ENCODE data around the gene TRABD2B. TPM values are rescaled to one million over a fixed set of nuclear protein-coding genes. Genes with fewer than 3 reads are reported as not detected.
A peak's percentile ranks its signal among the peaks of the same experiment; 100 is the strongest.

TRABD2B gene
- total and polyA plus RNA-seq, 2 of the 13 experiments (the other 11 are each of a cell fraction or from before 2014, with no cell fraction given): 0.04 TPM; not detected in 1

DNA sequence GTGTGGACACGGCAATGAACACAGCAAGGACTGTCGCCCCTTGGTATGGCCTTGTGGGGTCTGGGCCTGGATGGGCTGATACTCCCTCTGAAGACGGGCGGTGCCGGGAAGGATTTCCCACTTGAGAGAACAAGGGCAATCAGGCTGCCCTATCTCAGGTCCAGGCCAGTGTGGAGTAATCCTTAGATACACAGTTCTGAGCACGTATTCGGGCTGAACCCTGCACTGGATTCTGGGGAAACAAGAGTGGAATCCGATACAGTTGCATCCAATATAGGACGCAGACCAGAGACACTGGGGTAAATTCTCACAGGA, 177.7 kb downstream of the TRABD2B start (continued):
- TF ChIP-seq, protein P1, sequence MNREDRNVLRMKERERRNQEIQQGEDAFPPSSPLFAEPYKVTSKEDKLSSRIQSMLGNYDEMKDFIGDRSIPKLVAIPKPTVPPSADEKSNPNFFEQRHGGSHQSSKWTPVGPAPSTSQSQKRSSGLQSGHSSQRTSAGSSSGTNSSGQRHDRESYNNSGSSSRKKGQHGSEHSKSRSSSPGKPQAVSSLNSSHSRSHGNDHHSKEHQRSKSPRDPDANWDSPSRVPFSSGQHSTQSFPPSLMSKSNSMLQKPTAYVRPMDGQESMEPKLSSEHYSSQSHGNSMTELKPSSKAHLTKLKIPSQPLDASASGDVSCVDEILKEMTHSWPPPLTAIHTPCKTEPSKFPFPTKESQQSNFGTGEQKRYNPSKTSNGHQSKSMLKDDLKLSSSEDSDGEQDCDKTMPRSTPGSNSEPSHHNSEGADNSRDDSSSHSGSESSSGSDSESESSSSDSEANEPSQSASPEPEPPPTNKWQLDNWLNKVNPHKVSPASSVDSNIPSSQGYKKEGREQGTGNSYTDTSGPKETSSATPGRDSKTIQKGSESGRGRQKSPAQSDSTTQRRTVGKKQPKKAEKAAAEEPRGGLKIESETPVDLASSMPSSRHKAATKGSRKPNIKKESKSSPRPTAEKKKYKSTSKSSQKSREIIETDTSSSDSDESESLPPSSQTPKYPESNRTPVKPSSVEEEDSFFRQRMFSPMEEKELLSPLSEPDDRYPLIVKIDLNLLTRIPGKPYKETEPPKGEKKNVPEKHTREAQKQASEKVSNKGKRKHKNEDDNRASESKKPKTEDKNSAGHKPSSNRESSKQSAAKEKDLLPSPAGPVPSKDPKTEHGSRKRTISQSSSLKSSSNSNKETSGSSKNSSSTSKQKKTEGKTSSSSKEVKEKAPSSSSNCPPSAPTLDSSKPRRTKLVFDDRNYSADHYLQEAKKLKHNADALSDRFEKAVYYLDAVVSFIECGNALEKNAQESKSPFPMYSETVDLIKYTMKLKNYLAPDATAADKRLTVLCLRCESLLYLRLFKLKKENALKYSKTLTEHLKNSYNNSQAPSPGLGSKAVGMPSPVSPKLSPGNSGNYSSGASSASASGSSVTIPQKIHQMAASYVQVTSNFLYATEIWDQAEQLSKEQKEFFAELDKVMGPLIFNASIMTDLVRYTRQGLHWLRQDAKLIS (CRISPR knock-in tag; IDR thresholded peaks at IDR 0.05): no peak
- TF ChIP-seq ZSCAN9 (CRISPR knock-in tag; IDR thresholded peaks at IDR 0.05; ENCODE audit: borderline replicate concordance) (no peak), XRCC5 (optimal IDR thresholded peaks at IDR 0.05; ENCODE audit: low read length) (no peak), BRCA1 (CRISPR knock-in tag; IDR thresholded peaks at IDR 0.05) (no peak), ISL2 (CRISPR knock-in tag; IDR thresholded peaks at IDR 0.05) (peak; percentile 40; the same call in 1 of the 2 replicates), ZFP1 (CRISPR knock-in tag; IDR thresholded peaks at IDR 0.05) (peak; percentile 33; the same call in 1 of the 2 replicates), BRD4 (CRISPR knock-in tag; IDR thresholded peaks at IDR 0.05) (0 out of 2 replicates have a peak, but pooled peaks have one; percentile 57), ZSCAN31 (CRISPR knock-in tag; IDR thresholded peaks at IDR 0.05; ENCODE audit: low read depth) (peak; percentile 59; the same call in 1 of the 2 replicates), ZNF615 (CRISPR knock-in tag; IDR thresholded peaks at IDR 0.05; ENCODE audit: borderline replicate concordance) (no peak), ARNT2 (CRISPR knock-in tag; IDR thresholded peaks at IDR 0.05; ENCODE audit: low read depth) (peak; percentile 66; the same call in 1 of the 2 replicates), RCOR2 (CRISPR knock-in tag; IDR thresholded peaks at IDR 0.05) (peak; percentile 85), SMAD3 (CRISPR knock-in tag; IDR thresholded peaks at IDR 0.05) (no peak), STAG1 (CRISPR knock-in tag; IDR thresholded peaks at IDR 0.05) (peak; percentile 28), ZNF460 (CRISPR knock-in tag; IDR thresholded peaks at IDR 0.05; ENCODE audit: borderline replicate concordance) (no peak)
- TF ChIP-seq, protein P2, sequence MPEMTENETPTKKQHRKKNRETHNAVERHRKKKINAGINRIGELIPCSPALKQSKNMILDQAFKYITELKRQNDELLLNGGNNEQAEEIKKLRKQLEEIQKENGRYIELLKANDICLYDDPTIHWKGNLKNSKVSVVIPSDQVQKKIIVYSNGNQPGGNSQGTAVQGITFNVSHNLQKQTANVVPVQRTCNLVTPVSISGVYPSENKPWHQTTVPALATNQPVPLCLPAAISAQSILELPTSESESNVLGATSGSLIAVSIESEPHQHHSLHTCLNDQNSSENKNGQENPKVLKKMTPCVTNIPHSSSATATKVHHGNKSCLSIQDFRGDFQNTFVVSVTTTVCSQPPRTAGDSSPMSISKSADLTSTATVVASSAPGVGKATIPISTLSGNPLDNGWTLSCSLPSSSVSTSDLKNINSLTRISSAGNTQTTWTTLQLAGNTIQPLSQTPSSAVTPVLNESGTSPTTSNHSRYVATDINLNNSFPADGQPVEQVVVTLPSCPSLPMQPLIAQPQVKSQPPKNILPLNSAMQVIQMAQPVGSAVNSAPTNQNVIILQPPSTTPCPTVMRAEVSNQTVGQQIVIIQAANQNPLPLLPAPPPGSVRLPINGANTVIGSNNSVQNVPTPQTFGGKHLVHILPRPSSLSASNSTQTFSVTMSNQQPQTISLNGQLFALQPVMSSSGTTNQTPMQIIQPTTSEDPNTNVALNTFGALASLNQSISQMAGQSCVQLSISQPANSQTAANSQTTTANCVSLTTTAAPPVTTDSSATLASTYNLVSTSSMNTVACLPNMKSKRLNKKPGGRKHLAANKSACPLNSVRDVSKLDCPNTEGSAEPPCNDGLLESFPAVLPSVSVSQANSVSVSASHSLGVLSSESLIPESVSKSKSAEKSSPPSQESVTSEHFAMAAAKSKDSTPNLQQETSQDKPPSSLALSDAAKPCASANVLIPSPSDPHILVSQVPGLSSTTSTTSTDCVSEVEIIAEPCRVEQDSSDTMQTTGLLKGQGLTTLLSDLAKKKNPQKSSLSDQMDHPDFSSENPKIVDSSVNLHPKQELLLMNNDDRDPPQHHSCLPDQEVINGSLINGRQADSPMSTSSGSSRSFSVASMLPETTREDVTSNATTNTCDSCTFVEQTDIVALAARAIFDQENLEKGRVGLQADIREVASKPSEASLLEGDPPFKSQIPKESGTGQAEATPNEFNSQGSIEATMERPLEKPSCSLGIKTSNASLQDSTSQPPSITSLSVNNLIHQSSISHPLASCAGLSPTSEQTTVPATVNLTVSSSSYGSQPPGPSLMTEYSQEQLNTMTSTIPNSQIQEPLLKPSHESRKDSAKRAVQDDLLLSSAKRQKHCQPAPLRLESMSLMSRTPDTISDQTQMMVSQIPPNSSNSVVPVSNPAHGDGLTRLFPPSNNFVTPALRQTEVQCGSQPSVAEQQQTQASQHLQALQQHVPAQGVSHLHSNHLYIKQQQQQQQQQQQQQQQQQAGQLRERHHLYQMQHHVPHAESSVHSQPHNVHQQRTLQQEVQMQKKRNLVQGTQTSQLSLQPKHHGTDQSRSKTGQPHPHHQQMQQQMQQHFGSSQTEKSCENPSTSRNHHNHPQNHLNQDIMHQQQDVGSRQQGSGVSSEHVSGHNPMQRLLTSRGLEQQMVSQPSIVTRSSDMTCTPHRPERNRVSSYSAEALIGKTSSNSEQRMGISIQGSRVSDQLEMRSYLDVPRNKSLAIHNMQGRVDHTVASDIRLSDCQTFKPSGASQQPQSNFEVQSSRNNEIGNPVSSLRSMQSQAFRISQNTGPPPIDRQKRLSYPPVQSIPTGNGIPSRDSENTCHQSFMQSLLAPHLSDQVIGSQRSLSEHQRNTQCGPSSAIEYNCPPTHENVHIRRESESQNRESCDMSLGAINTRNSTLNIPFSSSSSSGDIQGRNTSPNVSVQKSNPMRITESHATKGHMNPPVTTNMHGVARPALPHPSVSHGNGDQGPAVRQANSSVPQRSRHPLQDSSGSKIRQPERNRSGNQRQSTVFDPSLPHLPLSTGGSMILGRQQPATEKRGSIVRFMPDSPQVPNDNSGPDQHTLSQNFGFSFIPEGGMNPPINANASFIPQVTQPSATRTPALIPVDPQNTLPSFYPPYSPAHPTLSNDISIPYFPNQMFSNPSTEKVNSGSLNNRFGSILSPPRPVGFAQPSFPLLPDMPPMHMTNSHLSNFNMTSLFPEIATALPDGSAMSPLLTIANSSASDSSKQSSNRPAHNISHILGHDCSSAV (CRISPR knock-in tag; IDR thresholded peaks at IDR 0.05; ENCODE audit: borderline replicate concordance): no peak
- TF ChIP-seq, protein P3, sequence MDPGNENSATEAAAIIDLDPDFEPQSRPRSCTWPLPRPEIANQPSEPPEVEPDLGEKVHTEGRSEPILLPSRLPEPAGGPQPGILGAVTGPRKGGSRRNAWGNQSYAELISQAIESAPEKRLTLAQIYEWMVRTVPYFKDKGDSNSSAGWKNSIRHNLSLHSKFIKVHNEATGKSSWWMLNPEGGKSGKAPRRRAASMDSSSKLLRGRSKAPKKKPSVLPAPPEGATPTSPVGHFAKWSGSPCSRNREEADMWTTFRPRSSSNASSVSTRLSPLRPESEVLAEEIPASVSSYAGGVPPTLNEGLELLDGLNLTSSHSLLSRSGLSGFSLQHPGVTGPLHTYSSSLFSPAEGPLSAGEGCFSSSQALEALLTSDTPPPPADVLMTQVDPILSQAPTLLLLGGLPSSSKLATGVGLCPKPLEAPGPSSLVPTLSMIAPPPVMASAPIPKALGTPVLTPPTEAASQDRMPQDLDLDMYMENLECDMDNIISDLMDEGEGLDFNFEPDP (CRISPR knock-in tag; conservative IDR thresholded peaks at IDR 0.05): no peak
- TF ChIP-seq, protein P4, sequence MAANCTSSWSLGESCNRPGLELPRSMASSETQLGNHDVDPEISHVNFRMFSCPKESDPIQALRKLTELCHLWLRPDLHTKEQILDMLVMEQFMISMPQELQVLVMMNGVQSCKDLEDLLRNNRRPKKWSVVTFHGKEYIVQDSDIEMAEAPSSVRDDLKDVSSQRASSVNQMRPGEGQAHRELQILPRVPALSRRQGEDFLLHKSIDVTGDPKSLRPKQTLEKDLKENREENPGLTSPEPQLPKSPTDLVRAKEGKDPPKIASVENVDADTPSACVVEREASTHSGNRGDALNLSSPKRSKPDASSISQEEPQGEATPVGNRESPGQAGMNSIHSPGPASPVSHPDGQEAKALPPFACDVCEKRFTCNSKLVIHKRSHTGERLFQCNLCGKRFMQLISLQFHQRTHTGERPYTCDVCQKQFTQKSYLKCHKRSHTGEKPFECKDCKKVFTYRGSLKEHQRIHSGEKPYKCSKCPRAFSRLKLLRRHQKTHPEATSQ (CRISPR knock-in tag; IDR thresholded peaks at IDR 0.05; ENCODE audit: borderline replicate concordance): no peak
